CD4-positive, alpha-beta memory T cell (primary cell): Measurements from ENCODE around the gene NCBP3. TPM values are rescaled to one million over a fixed set of nuclear protein-coding genes. Genes with fewer than 3 reads are reported as not detected.
A peak's percentile ranks its signal among the peaks of the same experiment; 100 is the strongest.

Experiments used
- CTCF ChIA-PET: fragments of 350-600 bp; sonication (Branson Sonifier 250); formaldehyde crosslinking; loops from one replicate; lab custom pipeline; 2021; ENCODE audit warnings: inconsistent platforms; ENCODE audit not compliant: partially characterized antibody; lab: Charles Lee
- POLR2A ChIA-PET: fragments of 350-600 bp; sonication (Branson Sonifier 250); formaldehyde crosslinking; loops from one replicate; lab custom pipeline; 2021; ENCODE audit not compliant: partially characterized antibody; lab: Charles Lee
- DNase-seq, 5 donors: peaks; one replicate each; pipeline versions ENCODE4 v3.0.0 to v3.0.0-alpha.2; 2020 to 2022; ENCODE audit warnings: mixed read lengths in 1 of 5
- H3K27ac ChIP-seq: one replicate; pipeline ENCODE4 v1.7.0; 2013; ENCODE audit warnings: low read depth, low read length
- H3K27me3 ChIP-seq: 2 replicates; pipeline ENCODE4 v1.7.0; 2013; ENCODE audit warnings: mild to moderate bottlenecking, low read length, moderate library complexity; ENCODE audit not compliant: insufficient read depth
- H3K36me3 ChIP-seq: 2 replicates; pipeline ENCODE4 v1.7.0; 2013; ENCODE audit warnings: mild to moderate bottlenecking, low read length, moderate library complexity; ENCODE audit not compliant: insufficient read depth
- H3K4me1 ChIP-seq: 2 replicates; pipeline ENCODE4 v1.7.0; 2013; ENCODE audit warnings: mild to moderate bottlenecking, low read length, moderate library complexity; ENCODE audit not compliant: insufficient read depth
- H3K4me3 ChIP-seq, 2 donors: one replicate each; pipeline ENCODE4 v1.7.0; 2013; ENCODE audit warnings: low read length in 2 of 2, mild to moderate bottlenecking in 1 of 2
- H3K9me3 ChIP-seq, 2 donors: one replicate each; pipeline ENCODE4 v1.7.0; 2013; ENCODE audit warnings: low read length in 2 of 2, control low read depth in 1 of 2; ENCODE audit not compliant: control insufficient read depth in 1 of 2
- H3K27ac Mint-ChIP-seq, 7 donors: one replicate each; pipeline ENCODE4 v1.8.0; 2020 to 2021; ENCODE audit warnings: mixed read lengths in 7 of 7, mild to moderate bottlenecking in 6 of 7, inconsistent platforms in 3 of 7, moderate library complexity in 3 of 7
- H3K27me3 Mint-ChIP-seq, 2 donors: one replicate each; pipeline ENCODE4 v1.8.0; 2020 to 2021; ENCODE audit warnings: mixed read lengths in 2 of 2
- H3K36me3 Mint-ChIP-seq, 2 donors: one replicate each; pipeline ENCODE4 v1.8.0; 2020 to 2021; ENCODE audit warnings: mixed read lengths in 2 of 2, inconsistent platforms in 1 of 2, mild to moderate bottlenecking in 1 of 2
- H3K4me1 Mint-ChIP-seq, 4 donors: one replicate each; pipeline ENCODE4 v1.8.0; 2020 to 2021; ENCODE audit warnings: mixed read lengths in 4 of 4, mild to moderate bottlenecking in 1 of 4
- H3K4me3 Mint-ChIP-seq, 8 donors: one replicate each; pipeline ENCODE4 v1.8.0; 2020 to 2021; ENCODE audit warnings: mixed read lengths in 8 of 8, mild to moderate bottlenecking in 7 of 8, moderate library complexity in 6 of 8, inconsistent platforms in 3 of 8
- H3K9me3 Mint-ChIP-seq, 8 donors: one replicate each; pipeline ENCODE4 v1.8.0; 2020 to 2021; ENCODE audit warnings: mixed read lengths in 8 of 8, mild to moderate bottlenecking in 5 of 8, inconsistent platforms in 3 of 8, moderate library complexity in 1 of 8
- intact Hi-C: fragments of 100-400 bp; cut with micrococcal nuclease; formaldehyde crosslinking; loops from one replicate; pipeline ENCODE4 v1.15.1; 2023
- polyA plus RNA-seq, 2 donors: library from polyadenylated mRNA; unstranded; fragments of 300-500 nt; fragmentation: Illumina TruSeq; gene quantifications; one replicate each; pipeline ENCODE4 v1.2.3, GENCODE V29; 2021
- total RNA-seq, 2 experiments: library from RNA; stranded (reverse); gene quantifications; one replicate each; pipeline ENCODE4 v1.2.3, GENCODE V29; 2021

The NCBP3 gene
- total and polyA plus RNA-seq, 4 experiments from 2014 or later: 7.7 to 66.7 (median 32.1) TPM

DNA sequence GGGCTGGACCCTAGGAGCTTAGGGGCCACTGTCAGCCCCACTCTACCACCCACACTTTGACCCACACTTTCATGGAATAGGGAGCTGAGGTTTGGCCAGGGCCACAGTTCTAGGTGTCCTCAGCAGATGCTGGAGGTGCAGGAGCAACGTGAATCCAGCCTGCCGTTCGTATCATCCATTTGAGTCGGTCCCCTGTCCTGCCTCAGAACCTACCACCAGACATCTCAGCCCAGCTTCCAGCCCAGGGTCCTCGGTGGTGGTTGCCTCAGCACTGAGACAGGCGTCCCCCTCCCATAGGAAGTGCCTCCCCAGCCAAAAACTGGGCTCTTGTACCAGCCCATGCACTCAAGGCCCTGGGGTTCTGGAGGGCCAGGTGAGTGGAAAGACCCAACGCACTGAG is 44.7 kb downstream of the NCBP3 start:
- no peak for DNase-seq
- Mint-ChIP-seq H3K9me3 (no peaks in the 10 kb centered on the region), H3K27ac (no peak overlapping the region), H3K4me1 (peaks cover 5 to 14% (median 8%) of the 10 kb centered on the region in 4 donors), H3K27me3 (no peaks in the 10 kb centered on the region), H3K4me3 (peak overlapping the region in 1 of 8 donors; percentile 61), H3K36me3 (peaks cover 0 to 6% of the 10 kb centered on the region in 2 donors)
- intact Hi-C loops: no loop called here
- Histone ChIP-seq H3K36me3 (no peaks in the 10 kb centered on the region), H3K4me3 (no peak overlapping the region), H3K27me3 (no peaks in the 10 kb centered on the region), H3K9me3 (no peaks in the 10 kb centered on the region), H3K27ac (no peak overlapping the region), H3K4me1 (peaks cover 6% of the 10 kb centered on the region)
- POLR2A ChIA-PET: no interaction called here
- CTCF ChIA-PET: no interaction called here

GRCh38 chr17:3800362-3801271 is 45.4 kb downstream of the NCBP3 start, which contains the start of gene ITGAE:
ITGAE (minus strand) TSS chr17:3801188; CDS start chr17:3801144, 44 bp downstream.
- ChIA-PET POLR2A (no interaction called here), CTCF (no interaction called here)
- no peaks in the 10 kb centered on the region for H3K36me3 ChIP-seq
- H3K36me3 Mint-ChIP-seq: peaks cover 0 to 5% of the 10 kb centered on the region in 2 donors
- peak within 1 kb of the TSS in 2 of 7 donors; percentile 36 to 65 for H3K27ac Mint-ChIP-seq
- H3K9me3 ChIP-seq: no peaks in the 10 kb centered on the region
- DNase-seq: no peak
- H3K4me1 ChIP-seq: peaks cover 13% of the 10 kb centered on the region
- no peak within 1 kb of the TSS for H3K4me3 ChIP-seq
- H3K4me3 Mint-ChIP-seq: peak within 1 kb of the TSS in 3 of 8 donors; percentile 44 to 63 (median 61)
- peaks cover 7 to 21% (median 13%) of the 10 kb centered on the region in 4 donors for H3K4me1 Mint-ChIP-seq
- no peaks in the 10 kb centered on the region for H3K9me3 Mint-ChIP-seq
- H3K27ac ChIP-seq: no peak within 1 kb of the TSS
- H3K27me3 Mint-ChIP-seq: no peaks in the 10 kb centered on the region
- intact Hi-C loops: no loop called here
- no peaks in the 10 kb centered on the region for H3K27me3 ChIP-seq

- Histone ChIP-seq H3K9me3 (no peaks in the 10 kb centered on the region), H3K36me3 (no peaks in the 10 kb centered on the region), H3K27ac (no peak overlapping the region), H3K27me3 (no peaks in the 10 kb centered on the region), H3K4me3 (no peak overlapping the region), H3K4me1 (peaks cover 21% of the 10 kb centered on the region)
- Mint-ChIP-seq H3K27ac (peak overlapping the region in 2 of 7 donors; percentile 55 to 79), H3K4me1 (peaks cover 10 to 30% (median 19%) of the 10 kb centered on the region in 4 donors), H3K36me3 (peaks cover 0 to 5% of the 10 kb centered on the region in 2 donors), H3K4me3 (no peak overlapping the region), H3K9me3 (no peaks in the 10 kb centered on the region), H3K27me3 (no peaks in the 10 kb centered on the region)
- DNase-seq: no peak
- CTCF ChIA-PET: no interaction called here
- POLR2A ChIA-PET: no interaction called here
- intact Hi-C loops: no loop called here
Observed at GRCh38 chr17:3799181-3799945, 46.7 kb downstream of the NCBP3 start.

DNA sequence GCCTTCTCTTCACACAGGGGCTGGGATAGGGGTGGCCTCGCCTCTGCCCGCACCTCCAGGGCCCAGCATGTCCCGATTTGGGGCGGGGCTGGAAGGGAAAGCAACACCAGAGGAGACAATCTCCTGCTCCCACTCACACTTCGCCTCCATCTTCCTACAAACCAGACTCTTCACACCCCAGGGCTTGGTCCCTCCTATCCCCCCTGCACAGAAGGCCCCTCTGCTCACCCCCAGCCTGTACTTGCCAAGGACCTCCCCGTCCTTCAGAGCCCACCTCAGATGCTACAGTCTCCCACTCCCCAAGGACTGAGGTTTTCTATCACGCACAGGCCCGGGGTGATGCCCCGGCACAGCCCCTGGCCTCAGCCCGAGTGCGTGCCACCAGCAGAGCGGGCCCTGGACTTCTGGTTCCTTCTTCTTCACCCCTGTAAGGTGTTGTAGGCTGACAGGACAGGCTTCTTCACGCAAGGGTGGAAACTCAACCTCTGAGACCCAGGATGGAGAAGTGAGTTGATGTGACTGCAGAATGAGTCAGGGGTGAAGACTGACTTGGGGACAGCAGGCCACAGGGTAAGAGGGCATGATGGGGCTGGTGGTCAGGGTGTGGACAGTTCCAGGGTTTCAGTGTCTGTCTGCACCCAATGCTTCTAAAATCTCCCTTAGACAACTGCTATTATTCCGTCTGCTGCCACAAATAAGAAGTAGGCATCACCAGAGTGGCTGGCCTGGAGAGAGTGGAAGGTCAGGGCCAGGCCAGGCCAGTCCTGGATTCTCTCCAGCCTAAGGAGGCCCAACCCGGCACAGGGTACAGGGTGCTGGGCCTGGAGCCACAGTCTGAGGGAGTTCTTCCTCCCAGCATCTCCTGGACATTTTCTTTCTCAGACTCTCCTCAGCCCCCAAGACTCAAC is 47.5 kb downstream of the NCBP3 start:
- no peak overlapping the region for H3K27ac ChIP-seq
- no peaks in the 10 kb centered on the region for H3K9me3 Mint-ChIP-seq
- H3K36me3 Mint-ChIP-seq: peaks cover 0 to 5% of the 10 kb centered on the region in 2 donors
- intact Hi-C loops: no loop called here
- ChIA-PET CTCF (no interaction called here), POLR2A (no interaction called here)
- H3K4me1 Mint-ChIP-seq: peaks cover 10 to 27% (median 19%) of the 10 kb centered on the region in 4 donors
- no peaks in the 10 kb centered on the region for H3K27me3 Mint-ChIP-seq
- no peaks in the 10 kb centered on the region for H3K9me3 ChIP-seq
- no peaks in the 10 kb centered on the region for H3K36me3 ChIP-seq
- peaks cover 21% of the 10 kb centered on the region for H3K4me1 ChIP-seq
- peak overlapping the region in 1 of 8 donors; percentile 35 for H3K4me3 Mint-ChIP-seq
- peak overlapping the region in 2 of 7 donors; percentile 32 to 79 for H3K27ac Mint-ChIP-seq
- no peaks in the 10 kb centered on the region for H3K27me3 ChIP-seq
- no peak overlapping the region for H3K4me3 ChIP-seq
- DNase-seq: no peak

- peaks cover 10 to 27% (median 19%) of the 10 kb centered on the region in 4 donors for H3K4me1 Mint-ChIP-seq
- H3K4me3 ChIP-seq: no peak overlapping the region
- H3K4me1 ChIP-seq: peaks cover 21% of the 10 kb centered on the region
- peaks cover 0 to 3% of the 10 kb centered on the region in 2 donors for H3K36me3 Mint-ChIP-seq
- CTCF ChIA-PET: interaction anchor here (0.6 to 3.5 kb wide), 2 partner anchors 45 to 59 kb away, joined by 3 to 19 read pairs; no protein-coding TSS in a partner anchor
- H3K27me3 ChIP-seq: no peaks in the 10 kb centered on the region
- no peaks in the 10 kb centered on the region for H3K36me3 ChIP-seq
- H3K9me3 ChIP-seq: no peaks in the 10 kb centered on the region
- peak overlapping the region; percentile 55 to 92 (median 84) for H3K27ac Mint-ChIP-seq
- no peak overlapping the region for H3K27ac ChIP-seq
- H3K4me3 Mint-ChIP-seq: peak overlapping the region in 7 of 8 donors; percentile 33 to 73 (median 49)
- H3K9me3 Mint-ChIP-seq: no peaks in the 10 kb centered on the region
- POLR2A ChIA-PET: no interaction called here
- no peaks in the 10 kb centered on the region for H3K27me3 Mint-ChIP-seq
- intact Hi-C loops: no loop called here
- DNase-seq: no peak
Observed at GRCh38 chr17:3796822-3797170, 49.2 kb downstream of the NCBP3 start.

DNA sequence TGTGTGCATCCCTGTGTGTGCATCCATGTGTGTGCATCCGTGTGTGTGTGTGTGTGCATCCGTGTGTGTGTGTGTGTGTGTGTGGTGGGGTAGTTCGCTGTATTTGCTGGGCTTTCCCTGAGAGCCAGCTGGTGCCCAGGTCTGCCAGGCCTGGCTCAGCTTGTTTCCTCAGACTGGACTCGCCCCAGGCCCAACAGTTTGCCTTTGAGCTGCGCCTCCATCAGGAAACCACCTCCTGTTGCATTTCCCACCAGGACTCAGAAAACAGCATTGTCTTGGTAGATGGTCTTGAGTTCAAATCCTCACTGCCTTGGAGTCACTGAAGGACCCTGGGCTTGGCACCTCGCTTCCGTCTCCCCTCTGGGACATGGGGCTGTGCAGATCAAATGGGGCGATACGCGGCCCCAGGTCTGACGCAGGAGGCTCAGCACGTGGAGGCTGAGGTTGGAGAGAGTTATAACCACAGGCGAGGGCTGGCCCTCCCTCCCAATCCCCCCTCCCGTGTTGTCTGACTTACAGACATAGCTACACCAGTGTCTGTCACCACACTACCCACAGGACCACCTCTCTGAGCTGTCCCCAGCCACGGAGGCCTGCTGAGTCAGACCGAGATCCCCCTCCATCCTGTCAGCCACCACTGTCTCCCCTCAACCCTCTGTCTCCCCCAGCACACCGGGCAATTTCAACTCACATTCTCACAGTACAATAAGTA is 49.8 kb downstream of the NCBP3 start:
- Mint-ChIP-seq H3K36me3 (peaks cover 0 to 3% of the 10 kb centered on the region in 2 donors), H3K9me3 (no peaks in the 10 kb centered on the region), H3K27me3 (no peaks in the 10 kb centered on the region), H3K27ac (peak overlapping the region; percentile 55 to 92 (median 84)), H3K4me1 (peaks cover 10 to 27% (median 22%) of the 10 kb centered on the region in 4 donors), H3K4me3 (peak overlapping the region in 7 of 8 donors; percentile 42 to 73 (median 52))
- H3K9me3 ChIP-seq: no peaks in the 10 kb centered on the region
- POLR2A ChIA-PET: interaction anchor here (1.4 kb wide), 1 partner anchor 49 kb away, joined by 3 read pairs; no protein-coding TSS in a partner anchor
- peaks cover 21% of the 10 kb centered on the region for H3K4me1 ChIP-seq
- no peak overlapping the region for H3K4me3 ChIP-seq
- no peak overlapping the region for H3K27ac ChIP-seq
- no peaks in the 10 kb centered on the region for H3K36me3 ChIP-seq
- H3K27me3 ChIP-seq: no peaks in the 10 kb centered on the region
- CTCF ChIA-PET: interaction anchor here (3.5 kb wide), 1 partner anchor 58 kb away, joined by 19 read pairs; no protein-coding TSS in a partner anchor
- intact Hi-C loops: no loop called here
- DNase-seq: peak; percentile 59 to 91 (median 70)
